ENCODE measurements around the gene CDCA7L.
"Not testable (repeated sequence)": the region's sequence is repeated elsewhere in the genome, so short reads cannot be mapped to it uniquely, and the experiment has no call there.

CDCA7L gene

DNA sequence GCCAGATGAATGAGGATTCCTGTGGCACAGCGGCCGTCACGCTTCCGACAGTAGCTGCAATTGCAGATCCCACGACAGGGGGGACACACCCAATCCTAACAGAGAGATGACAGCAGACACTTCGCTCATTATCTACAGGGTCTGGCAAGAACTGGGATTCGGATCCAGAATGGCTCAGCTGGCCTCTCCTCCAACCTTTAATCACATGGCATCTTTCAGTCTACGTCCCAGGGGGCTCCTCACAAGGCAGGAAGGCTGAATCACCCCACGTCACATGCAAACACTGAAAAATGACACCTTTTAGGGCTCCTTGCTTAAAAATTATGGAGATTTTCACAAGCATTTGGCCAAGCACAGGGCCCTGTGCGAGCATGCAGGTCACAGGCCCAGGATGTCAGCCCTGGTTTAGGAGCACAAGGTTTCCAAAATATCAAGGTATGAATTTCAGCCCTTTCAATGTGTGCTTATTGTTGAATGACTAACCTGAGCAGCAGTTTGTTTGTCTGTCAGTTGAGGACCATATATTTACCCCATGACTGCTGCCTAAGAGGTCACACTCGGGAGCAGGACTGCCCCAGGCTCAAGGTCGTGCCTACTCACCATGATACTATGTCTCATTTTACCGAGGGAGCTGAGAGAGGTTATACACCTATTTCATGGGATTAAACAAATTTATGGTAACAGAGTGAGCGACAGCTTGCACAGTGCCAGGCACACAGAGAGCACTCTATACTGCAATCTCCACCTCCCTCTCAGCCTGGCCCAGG, 42.5 kb downstream of the CDCA7L start:
- DNase-seq = no peak

- no peak for DNase-seq
These were observed 43.5 kb downstream of the CDCA7L start for GRCh38 chr7:21902240-21902639.

DNA sequence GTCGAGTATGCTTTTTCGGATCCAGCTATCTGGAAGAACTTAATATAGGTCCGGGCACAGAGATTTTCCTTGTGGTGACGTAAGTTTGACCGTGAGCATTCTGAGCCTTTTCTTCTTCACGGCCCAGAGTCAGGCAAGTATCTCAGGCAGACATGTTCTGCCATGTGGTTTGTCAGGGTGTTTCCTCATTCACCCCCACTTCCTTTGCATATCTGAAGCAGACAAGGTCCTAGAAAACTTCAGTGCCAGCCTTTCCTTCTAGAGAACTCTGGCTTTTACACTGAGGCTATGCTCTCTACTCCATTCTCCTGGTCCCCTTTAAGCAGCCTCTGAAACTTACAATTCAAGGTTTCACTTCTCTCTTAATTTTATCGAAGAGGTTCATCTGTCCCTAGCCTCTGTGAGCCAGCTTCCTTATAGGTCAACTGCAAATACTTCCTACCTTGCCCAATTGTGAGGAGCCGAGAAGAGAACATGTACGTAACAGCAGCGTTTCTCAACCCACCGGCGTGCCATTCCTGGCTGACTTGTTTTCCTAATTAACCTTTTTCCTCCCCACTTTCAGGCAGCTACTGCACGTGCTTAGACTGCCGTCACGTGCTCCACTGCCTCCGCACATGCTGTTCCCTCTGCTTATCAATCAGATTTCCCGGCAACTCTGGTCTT, 47.3 kb downstream of the CDCA7L start:
- no peak for DNase-seq

DNA sequence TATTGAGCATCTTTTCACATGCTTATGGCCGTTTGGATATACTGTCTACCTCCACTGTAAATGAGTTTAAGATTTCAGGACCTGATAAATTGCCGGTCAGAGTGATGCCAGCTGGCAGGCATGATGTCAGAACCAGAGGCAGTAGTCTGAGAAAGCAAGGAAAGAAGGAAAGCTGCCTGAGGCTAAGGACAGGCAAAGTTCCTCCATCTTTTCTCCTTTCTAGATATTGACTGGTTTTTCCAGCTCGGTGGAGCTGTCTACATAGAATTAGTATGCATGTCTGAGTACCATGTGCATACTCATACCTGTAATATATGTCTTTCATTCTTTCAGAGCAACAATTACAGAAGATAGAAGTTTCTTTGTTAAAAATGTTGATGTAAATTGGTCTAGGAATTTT, 52.3 kb downstream of the CDCA7L start:
- no peak for DNase-seq

- DNase-seq = no peak
These were observed 54.4 kb downstream of the CDCA7L start for GRCh38 chr7:21891291-21891690.

GRCh38 chr7:21887779-21888178, 57.9 kb downstream of the CDCA7L start:
- no peak for DNase-seq

DNA sequence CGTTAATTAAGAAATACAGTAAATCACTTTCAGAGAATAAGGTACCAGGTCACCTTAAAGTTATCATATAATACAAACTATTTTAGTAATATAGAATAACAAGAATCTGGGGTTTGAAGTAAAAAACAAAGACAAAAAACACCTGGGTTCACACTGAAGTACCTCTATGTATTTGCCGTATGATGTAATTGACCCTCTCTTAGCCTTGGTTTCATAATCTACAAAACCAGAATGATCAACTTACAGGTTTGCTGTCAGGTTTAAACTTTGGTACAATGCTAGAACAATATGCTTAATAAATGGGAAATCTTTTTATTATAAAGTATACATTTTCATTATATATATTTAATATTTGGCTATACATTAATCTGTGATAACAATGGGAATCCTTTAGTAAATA, 58.3 kb downstream of the CDCA7L start:
- no peak for DNase-seq

DNA sequence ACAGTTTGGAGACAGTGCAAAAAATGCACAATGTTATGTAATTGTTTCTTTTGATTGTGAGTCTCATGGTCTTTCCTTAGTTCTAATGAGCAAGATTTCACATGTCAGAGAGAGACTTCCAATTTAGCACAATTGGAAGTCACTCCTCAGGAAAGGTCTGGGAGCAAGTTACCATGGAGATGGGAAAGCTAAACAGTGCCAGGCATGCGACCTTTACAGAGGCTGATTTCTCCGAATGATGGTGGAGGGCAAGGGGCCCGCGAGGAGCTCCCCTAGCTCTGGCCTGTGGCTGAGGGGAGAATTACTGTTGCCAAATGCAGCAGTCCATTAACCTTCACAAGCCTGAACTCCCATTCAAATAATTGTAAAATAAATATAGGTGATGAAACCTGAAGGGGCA, 59.3 kb downstream of the CDCA7L start:
- DNase-seq = no peak

DNA sequence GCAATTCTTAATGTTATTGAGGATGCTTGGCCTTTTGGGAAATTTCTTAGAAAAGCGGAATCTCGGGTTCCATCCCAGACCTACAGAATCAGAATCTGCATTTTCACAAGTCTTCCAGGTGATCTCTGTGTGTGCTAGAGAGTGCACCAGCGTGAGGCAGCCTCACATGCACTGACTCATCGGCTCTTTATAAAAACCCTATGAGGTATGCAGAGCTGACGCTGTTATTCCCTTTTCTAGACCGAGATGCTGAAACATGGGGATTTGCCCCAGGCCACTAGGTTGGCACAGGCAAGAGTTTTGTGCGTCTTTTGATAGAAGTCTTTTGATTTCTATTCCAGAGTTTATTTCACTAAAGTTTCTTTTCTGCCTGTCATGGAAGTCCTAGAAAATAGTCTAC, 61.2 kb downstream of the CDCA7L start:
- DNase-seq = no peak

GRCh38 chr7:21883501-21883900, 62.2 kb downstream of the CDCA7L start:
- not testable (repeated sequence) for DNase-seq

DNA sequence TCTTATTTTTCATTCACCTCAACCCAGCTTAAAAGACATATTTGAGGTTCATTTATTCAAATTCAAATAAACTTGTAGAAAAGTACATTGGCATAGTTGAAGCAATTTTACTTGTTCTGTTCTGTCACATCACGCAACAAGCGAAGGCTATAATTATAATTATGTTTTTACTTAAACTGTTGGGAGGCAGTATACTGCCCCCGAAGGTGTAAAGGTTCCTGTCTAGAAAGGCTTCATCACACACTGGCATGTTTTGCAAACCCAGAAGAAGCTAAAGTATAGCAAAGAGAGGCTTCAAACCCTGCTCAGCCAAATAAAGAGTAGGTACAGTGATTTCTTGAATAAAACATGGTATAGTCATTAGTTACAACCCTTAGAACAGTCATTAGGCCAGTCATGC, 62.6 kb downstream of the CDCA7L start:
- no peak for DNase-seq

GRCh38 chr7:21869785-21870402, 75.8 kb downstream of the CDCA7L start:
- no peak for DNase-seq

- no peak for DNase-seq
These were observed 77.2 kb downstream of the CDCA7L start for GRCh38 chr7:21868576-21868850.

DNA sequence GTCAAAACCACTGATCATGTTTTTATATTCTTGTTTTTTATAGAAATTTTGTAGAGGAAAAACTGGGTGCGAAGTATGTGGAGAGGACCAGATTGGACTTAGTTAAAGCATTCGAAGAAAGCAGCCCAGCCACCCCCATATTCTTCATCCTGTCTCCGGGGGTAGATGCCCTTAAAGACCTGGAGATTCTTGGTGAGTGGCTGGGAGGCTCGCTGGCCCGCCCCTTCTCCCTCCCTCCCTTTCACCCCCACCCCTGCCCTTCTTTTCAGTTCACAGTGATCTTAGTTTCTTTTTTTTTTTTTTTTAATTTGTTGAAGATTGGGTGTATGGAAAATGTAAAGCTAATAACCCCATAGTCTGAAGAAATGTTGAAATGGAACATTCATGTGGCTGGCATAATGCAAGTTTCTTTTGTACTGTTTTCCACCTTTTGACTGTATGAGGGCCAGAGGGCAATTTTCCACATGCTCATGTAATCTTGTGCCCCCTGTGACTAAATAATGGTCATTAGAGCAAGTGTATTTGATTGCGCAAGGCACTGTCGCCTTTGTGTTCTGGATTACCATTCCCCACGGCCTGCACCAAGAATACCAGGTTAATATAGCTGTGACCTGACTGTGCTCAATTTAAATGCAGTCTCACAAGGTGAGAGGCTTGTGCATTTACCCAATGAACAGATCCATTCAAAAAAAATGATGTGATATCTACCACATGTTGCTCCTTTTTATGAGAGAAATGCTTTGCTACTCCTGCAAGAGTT, 77.7 kb downstream of the CDCA7L start:
- no peak for DNase-seq

DNA sequence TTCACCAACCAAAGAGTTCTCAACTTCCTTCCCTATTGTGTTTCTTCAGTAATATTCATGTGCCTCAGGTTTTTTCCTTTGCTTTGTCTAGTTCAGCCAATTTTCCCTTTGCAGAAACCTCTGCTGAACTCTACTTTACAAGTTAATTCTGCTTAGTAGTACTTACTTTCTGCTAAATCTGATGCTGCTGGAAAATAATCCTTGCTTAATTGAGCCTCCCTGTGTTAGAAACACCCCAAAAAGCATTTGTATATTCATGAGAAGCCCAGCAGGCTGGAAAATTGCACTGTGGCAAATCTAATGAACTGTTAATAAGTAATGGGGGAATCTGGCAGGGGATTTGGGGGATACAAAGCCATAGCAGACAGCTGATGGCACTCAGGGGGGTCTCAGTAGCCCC, 78.5 kb downstream of the CDCA7L start:
- no peak for DNase-seq

- DNase-seq = no peak
These were observed 79.0 kb downstream of the CDCA7L start for GRCh38 chr7:21866731-21867130.

- DNase-seq = not testable (repeated sequence)
These were observed 80.0 kb downstream of the CDCA7L start for GRCh38 chr7:21865631-21866204.

- DNase-seq = no peak
These were observed 94.1 kb downstream of the CDCA7L start for GRCh38 chr7:21851559-21851967.
